Effector memory CD4-positive, alpha-beta T cell (primary cell): ENCODE results near the gene CAMK2G.
"Not testable (repeated sequence)": the region's sequence is repeated elsewhere in the genome, so short reads cannot be mapped to it uniquely, and the experiment has no call there.

ENCODE experiments used
- DNase-seq, 3 donors: peaks; one replicate each; pipeline ENCODE4 v3.0.0-alpha.2; 2020
- H3K27ac ChIP-seq: 2 replicates; pipeline ENCODE4 v1.7.0; 2013; ENCODE audit warnings: mild to moderate bottlenecking, low read length, moderate library complexity; ENCODE audit not compliant: insufficient read depth, poor library complexity, severe bottlenecking
- H3K27me3 ChIP-seq: replicated peaks from 2 replicates; pipeline ENCODE4 v1.7.0; 2013; ENCODE audit warnings: mild to moderate bottlenecking, low read length; ENCODE audit not compliant: insufficient read depth, control insufficient read depth, poor library complexity, severe bottlenecking
- H3K36me3 ChIP-seq: 2 replicates; pipeline ENCODE4 v1.7.0; 2013; ENCODE audit warnings: mild to moderate bottlenecking, low read length, moderate library complexity; ENCODE audit not compliant: control insufficient read depth, insufficient read depth
- H3K4me1 ChIP-seq: 2 replicates; pipeline ENCODE4 v1.7.0; 2013; ENCODE audit warnings: low read length, mild to moderate bottlenecking; ENCODE audit not compliant: control insufficient read depth, insufficient read depth, poor library complexity, severe bottlenecking
- H3K4me3 ChIP-seq: 2 replicates; pipeline ENCODE4 v1.7.0; 2013; ENCODE audit warnings: low read length, low read depth, mild to moderate bottlenecking; ENCODE audit not compliant: insufficient read depth, poor library complexity, severe bottlenecking
- H3K9me3 ChIP-seq: 2 replicates; pipeline ENCODE4 v1.7.0; 2013; ENCODE audit warnings: mild to moderate bottlenecking, low read length, moderate library complexity; ENCODE audit not compliant: control insufficient read depth

Gene CAMK2G

DNA sequence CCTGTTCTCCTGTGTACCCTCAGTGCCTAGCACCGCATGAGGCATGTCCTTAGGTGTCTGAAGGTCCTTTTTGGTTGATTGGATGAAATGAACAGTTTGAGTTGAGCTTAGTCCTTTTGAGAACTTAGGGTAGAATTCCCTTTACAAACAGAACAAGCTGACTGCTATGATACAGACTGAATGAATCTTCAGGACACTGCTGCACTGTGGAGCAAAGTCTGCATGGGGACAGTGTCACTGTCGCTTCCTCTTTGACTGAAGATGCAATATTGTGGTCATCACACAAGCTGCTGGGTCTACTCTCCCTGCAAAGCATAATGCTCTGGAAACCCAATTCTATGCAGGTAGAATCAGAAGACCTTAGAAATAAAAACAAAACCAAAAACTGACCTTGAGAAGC lies 28.0 kb upstream of the CAMK2G start:
- no peaks in the 10 kb centered on the region for H3K36me3 ChIP-seq

DNA sequence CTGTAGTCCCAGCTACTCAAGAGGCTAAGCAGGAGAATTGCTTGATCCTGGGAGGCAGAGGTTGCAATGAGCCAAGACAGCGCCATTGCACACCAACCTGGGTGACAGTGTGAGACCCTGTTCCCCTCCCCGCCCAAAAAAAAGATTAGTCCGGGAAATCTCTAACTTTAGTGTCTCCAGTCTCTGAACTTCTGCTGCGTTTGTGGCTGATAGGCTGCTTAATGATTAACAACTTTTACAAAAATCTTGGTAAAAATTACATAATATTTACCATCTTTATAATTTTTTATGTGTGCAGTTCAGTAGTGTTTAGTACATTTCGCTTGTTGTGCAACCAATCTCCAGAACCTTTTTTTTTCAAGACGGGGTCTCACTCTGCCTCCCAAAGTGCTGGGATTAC lies 26.9 kb upstream of the CAMK2G start:
- DNase-seq: no peak
- Histone ChIP-seq H3K27me3 (no peaks in the 10 kb centered on the region), H3K4me1 (no peaks in the 10 kb centered on the region)

More for the DNA sequence above, 28.0 kb upstream of the CAMK2G start:
- Histone ChIP-seq H3K4me1 (no peaks in the 10 kb centered on the region), H3K27ac (no peak overlapping the region), H3K9me3 (no peaks in the 10 kb centered on the region), H3K4me3 (no peak overlapping the region), H3K27me3 (no peaks in the 10 kb centered on the region)
- no peak for DNase-seq

DNA sequence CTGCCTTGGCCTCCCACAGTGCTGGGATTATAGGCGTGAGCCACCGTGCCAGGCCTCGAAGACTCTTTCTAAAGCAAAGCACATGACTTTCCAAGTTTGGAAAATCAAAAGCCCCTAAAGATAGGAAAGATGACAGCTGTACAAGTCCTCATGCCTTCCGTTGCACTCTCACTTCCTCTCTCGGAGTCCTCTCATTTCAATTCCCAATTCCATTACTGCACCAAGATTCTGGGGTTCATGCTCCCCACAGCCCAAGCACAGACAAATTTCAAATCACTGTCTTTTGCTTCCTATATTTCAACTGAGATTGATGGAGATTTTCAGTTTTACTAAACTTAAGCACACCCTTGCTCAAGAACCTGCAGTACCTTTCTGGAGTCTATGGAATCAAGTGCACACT lies 25.7 kb upstream of the CAMK2G start:
- H3K27me3 ChIP-seq: no peaks in the 10 kb centered on the region
- H3K27ac ChIP-seq: no peak overlapping the region
- no peaks in the 10 kb centered on the region for H3K36me3 ChIP-seq
- DNase-seq: no peak
- H3K4me1 ChIP-seq: no peaks in the 10 kb centered on the region
- no peaks in the 10 kb centered on the region for H3K9me3 ChIP-seq
- no peak overlapping the region for H3K4me3 ChIP-seq

More for the DNA sequence above, 26.9 kb upstream of the CAMK2G start:
- H3K27ac ChIP-seq: no peak overlapping the region
- no peaks in the 10 kb centered on the region for H3K36me3 ChIP-seq
- H3K4me3 ChIP-seq: no peak overlapping the region
- no peaks in the 10 kb centered on the region for H3K9me3 ChIP-seq

DNA sequence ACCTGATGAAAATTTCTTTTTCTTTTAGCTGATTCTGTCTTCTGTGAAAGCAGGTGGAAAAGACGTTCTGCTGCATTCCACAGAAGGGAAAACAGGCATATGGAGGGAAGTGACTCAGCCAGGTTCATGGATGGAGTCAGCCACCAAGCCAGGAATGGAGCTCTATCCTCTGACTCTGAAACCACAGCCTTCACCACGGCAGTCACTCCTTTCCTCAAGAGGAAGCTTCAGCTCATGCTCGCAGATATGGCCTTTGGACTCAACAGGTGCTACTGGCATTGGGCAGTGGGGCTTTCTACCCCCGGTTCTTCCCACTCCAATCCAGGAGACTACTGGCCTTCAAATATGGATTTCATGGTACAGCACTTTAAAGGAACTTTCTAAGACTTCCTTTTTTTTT lies 25.1 kb upstream of the CAMK2G start:
- H3K27ac ChIP-seq: no peak overlapping the region
- no peak for DNase-seq
- H3K4me1 ChIP-seq: no peaks in the 10 kb centered on the region
- H3K9me3 ChIP-seq: no peaks in the 10 kb centered on the region
- no peak overlapping the region for H3K4me3 ChIP-seq
- no peaks in the 10 kb centered on the region for H3K27me3 ChIP-seq
- H3K36me3 ChIP-seq: no peaks in the 10 kb centered on the region

DNA sequence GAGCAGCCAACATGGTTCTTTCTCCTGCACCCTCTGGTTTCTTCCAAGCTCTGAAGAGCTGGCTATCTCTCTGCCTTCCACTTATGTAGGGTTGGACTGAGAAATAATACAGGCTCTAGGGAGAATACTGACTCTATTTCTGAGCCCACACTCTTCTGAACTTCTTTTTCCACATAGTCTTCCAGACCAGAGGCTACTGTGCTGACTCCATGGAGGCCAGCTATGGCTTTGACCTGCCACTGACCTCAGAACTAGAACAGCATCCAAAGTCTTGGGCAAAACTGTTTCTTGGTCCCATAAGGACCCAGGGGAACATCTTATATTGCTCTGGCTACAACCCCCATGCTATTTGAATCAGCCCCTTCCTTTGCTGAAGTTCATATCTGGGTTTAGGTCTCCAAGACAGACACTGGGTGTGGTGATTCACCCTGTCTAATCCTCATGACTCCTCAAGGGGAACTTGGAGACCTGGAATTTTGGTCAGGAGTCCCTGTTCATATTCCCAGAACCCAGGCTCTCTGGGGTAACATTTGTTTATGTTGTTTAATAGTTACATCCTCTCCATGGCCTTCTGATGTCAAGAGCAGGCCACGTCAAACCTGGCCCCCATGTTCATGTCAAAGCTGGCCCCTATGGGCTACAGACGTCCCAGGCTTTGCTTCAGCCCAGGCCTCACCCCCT lies 24.5 kb upstream of the CAMK2G start:
- Histone ChIP-seq H3K9me3 (no peaks in the 10 kb centered on the region), H3K4me1 (no peaks in the 10 kb centered on the region), H3K27me3 (no peaks in the 10 kb centered on the region), H3K4me3 (no peak overlapping the region), H3K36me3 (no peaks in the 10 kb centered on the region), H3K27ac (no peak overlapping the region)
- no peak for DNase-seq

DNA sequence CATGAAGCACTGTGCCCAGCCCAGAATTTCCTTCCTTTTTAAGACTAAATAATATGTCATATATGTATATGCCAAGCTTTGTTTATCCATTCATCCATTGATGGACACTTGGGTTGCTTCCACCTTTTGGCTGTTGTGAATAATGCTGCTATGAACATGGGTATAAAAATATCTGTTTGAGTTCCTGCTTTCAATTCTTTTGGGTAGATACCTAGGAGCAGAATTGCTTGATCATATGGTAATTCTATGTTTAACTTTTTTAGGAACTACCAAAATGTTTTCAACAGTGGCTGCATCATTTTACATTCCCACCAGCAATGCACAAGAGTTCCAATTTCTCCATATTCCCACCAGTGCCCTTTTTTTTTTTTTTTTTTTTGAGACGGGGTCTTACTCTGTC lies 23.3 kb upstream of the CAMK2G start:
- Histone ChIP-seq H3K4me1 (no peaks in the 10 kb centered on the region), H3K9me3 (no peaks in the 10 kb centered on the region), H3K27ac (no peak overlapping the region), H3K27me3 (no peaks in the 10 kb centered on the region), H3K36me3 (no peaks in the 10 kb centered on the region), H3K4me3 (no peak overlapping the region)
- DNase-seq: no peak

DNA sequence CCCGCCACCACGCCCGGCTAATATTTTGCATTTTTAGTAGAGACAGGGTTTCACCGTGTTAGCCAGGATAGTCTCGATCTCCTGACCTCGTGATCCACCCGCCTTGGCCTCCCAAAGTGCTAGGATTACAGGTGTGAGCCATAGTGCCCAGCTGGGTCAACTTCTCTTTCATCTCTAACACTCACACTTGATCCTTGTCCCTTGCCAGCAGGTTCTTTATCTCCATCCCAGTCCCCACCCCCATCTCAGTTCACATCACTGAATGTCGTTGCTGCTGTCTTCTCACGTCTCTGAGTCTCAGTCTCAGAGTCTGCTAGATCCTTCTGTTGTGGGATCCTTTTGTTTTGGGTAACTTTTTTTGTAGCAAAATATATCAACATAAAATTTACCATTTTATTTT lies 21.0 kb upstream of the CAMK2G start:
- not testable (repeated sequence) for H3K4me3 ChIP-seq, H3K4me1 ChIP-seq, H3K27me3 ChIP-seq, H3K27ac ChIP-seq, DNase-seq, H3K9me3 ChIP-seq, H3K36me3 ChIP-seq

DNA sequence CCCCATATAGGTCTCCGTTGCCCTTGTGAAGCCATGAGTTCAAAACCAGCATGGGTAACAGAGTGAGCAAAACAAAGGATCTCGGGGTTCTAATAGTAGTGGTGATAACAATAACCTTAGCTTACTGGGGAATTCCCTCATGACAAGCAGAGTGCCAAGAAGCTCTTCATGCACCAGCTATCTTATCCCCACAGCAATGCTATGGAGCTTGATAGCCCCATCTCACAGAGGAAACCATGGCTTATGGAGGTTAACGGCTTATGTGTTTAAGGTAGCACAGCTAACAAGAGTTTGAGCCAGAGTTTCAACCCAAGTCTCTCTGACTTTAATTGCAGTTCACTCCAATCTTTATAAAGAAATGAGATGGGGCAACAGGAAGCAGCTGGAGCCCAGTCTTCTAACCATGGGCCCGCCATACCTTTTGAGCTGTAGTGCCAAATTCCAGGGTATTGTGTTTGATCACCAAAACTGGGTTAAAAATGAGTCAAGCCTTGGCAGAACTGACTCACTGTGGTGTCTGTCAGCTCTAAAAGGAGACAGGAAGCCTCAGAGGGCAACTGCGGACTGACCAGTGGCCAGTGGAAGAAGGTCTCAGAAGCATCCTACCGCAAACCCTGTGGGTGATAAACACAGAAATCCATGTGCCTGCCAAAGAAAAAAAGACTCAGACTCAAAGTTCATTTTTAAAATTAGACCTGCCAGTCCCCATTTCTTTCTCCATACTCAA lies 20.1 kb upstream of the CAMK2G start:
- no peak overlapping the region for H3K27ac ChIP-seq
- H3K4me3 ChIP-seq: no peak overlapping the region
- DNase-seq: no peak

DNA sequence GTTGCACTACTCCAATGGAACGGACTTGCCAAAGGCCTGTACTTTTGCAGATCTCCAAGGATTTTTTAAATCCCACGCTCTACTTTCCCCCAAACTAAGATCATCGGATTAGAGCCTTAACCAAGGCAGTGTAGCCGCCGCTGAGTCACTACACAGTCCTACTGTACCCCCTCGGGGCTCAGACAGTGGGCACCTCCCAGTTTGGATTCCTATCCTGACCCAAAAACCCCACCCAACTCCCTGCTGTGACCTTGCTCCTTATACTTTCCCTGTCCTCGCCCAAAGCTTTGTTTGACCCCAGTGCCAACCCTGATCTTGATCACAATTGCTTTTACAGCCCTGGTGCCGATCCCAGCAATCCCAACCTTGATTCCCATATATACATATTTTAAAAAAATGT lies 19.1 kb upstream of the CAMK2G start:
- H3K4me1 ChIP-seq: no peaks in the 10 kb centered on the region

More for the DNA sequence above, 20.1 kb upstream of the CAMK2G start:
- no peaks in the 10 kb centered on the region for H3K36me3 ChIP-seq
- H3K27me3 ChIP-seq: no peaks in the 10 kb centered on the region
- H3K4me1 ChIP-seq: no peaks in the 10 kb centered on the region
- H3K9me3 ChIP-seq: no peaks in the 10 kb centered on the region

DNA sequence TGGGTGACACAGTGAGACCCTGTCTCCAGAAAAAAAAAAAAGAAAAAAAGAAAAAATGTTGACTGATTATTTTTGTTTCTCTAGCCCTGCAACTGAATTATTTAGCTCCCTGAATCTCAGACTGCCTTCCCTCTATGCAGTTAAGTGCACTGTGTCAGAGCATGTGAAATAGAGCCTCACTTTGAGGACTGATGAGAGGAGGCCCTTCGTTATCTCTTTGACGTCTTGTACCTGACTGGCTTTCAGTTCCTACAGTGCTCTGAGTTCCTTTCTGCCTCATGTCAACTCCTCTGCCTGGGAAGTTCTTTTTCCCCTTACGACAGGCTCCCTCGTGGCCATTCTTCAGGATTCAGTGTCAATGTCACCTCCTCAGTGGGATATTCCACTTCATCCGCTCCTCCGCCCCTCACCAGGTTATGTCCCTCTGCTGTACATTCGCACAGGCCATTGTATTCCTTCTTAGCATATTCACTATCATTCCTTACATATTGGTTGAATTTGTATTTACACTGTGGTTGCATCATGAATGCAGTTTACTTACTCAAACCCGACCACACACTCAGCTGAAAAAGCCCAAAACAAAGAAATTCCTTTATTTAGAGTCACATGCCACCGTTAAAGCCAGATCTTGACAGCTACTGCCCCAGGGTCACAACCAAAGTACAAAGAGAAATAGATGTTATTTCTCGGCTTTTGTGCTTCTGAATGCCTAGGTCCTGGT lies 18.1 kb upstream of the CAMK2G start:
- no peak overlapping the region for H3K4me3 ChIP-seq
- H3K4me1 ChIP-seq: no peaks in the 10 kb centered on the region
- no peak overlapping the region for H3K27ac ChIP-seq
- H3K27me3 ChIP-seq: no peaks in the 10 kb centered on the region
- H3K36me3 ChIP-seq: no peaks in the 10 kb centered on the region
- no peak for DNase-seq
- no peaks in the 10 kb centered on the region for H3K9me3 ChIP-seq

More for the DNA sequence above, 19.1 kb upstream of the CAMK2G start:
- no peaks in the 10 kb centered on the region for H3K9me3 ChIP-seq
- no peak overlapping the region for H3K27ac ChIP-seq
- no peaks in the 10 kb centered on the region for H3K36me3 ChIP-seq
- no peaks in the 10 kb centered on the region for H3K27me3 ChIP-seq
- H3K4me3 ChIP-seq: no peak overlapping the region
- DNase-seq: no peak
